Activated CD4-positive, alpha-beta T cell treated with anti-CD3 and anti-CD28 coated beads, Interleukin-2, amount 50 U/mL, for 24 hours (primary cell): ENCODE measurements around the gene TNFAIP3.

ENCODE experiments used
- DNase-seq, 2 donors: peaks; one replicate each; pipeline ENCODE4 v3.0.0-alpha.2; 2020; ENCODE audit warnings: low read depth in 1 of 2, low spot score in 1 of 2

TNFAIP3 gene

GRCh38 chr6:137862419-137863090 is 4.5 kb upstream of the TNFAIP3 start:
- DNase-seq: no peak

GRCh38 chr6:137863091-137863797 is 3.8 kb upstream of the TNFAIP3 start:
- no peak for DNase-seq

GRCh38 chr6:137864812-137865508 is 2.1 kb upstream of the TNFAIP3 start:
- DNase-seq: no peak

GRCh38 chr6:137866200-137866913 is 702 bp upstream of the TNFAIP3 start:
- no peak for DNase-seq

- no peak for DNase-seq
Observed at GRCh38 chr6:137867685-137868509, 838 bp downstream of the TNFAIP3 start.

- no peak for DNase-seq
Observed at GRCh38 chr6:137868721-137869548, 1.9 kb downstream of the TNFAIP3 start.

- DNase-seq: no peak
Observed at GRCh38 chr6:137869549-137870307, 2.7 kb downstream of the TNFAIP3 start.

- DNase-seq: no peak
Observed at GRCh38 chr6:137870308-137870644, 3.2 kb downstream of the TNFAIP3 start.

GRCh38 chr6:137870744-137871247 is 3.7 kb downstream of the TNFAIP3 start:
- peak in 1 of 2 donors; percentile 47 for DNase-seq

GRCh38 chr6:137871291-137871690 is 4.2 kb downstream of the TNFAIP3 start:
- no peak for DNase-seq

- DNase-seq: no peak
Observed at GRCh38 chr6:137871831-137872454, 4.9 kb downstream of the TNFAIP3 start.

- no peak for DNase-seq
Observed at GRCh38 chr6:137872581-137873115, 5.6 kb downstream of the TNFAIP3 start.

GRCh38 chr6:137873273-137873762 is 6.3 kb downstream of the TNFAIP3 start:
- peak; percentile 46 to 89 for DNase-seq

GRCh38 chr6:137874204-137875057 is 7.4 kb downstream of the TNFAIP3 start:
- DNase-seq: no peak

GRCh38 chr6:137875058-137875520 is 8.0 kb downstream of the TNFAIP3 start:
- no peak for DNase-seq

- DNase-seq: no peak
Observed at GRCh38 chr6:137875606-137876005, 8.5 kb downstream of the TNFAIP3 start.

GRCh38 chr6:137876547-137876946 is 9.5 kb downstream of the TNFAIP3 start:
- no peak for DNase-seq
